Stimulated activated CD8-positive, alpha-beta memory T cell treated with anti-CD3 and anti-CD28 coated beads, Interleukin-15, amount 100 ng/mL, for 48 hours (primary cell): ENCODE data around the gene NUDT14.

Source experiments
- DNase-seq, 2 donors: peaks; one replicate each; pipeline ENCODE4 v3.0.0-alpha.2; 2020; ENCODE audit warnings: low read depth in 2 of 2

Gene NUDT14

GRCh38 chr14:105176513-105176912 is 4.6 kb downstream of the NUDT14 start:
- no peak for DNase-seq

GRCh38 chr14:105173901-105174894 is 6.9 kb downstream of the NUDT14 start:
- DNase-seq, result no peak

DNA sequence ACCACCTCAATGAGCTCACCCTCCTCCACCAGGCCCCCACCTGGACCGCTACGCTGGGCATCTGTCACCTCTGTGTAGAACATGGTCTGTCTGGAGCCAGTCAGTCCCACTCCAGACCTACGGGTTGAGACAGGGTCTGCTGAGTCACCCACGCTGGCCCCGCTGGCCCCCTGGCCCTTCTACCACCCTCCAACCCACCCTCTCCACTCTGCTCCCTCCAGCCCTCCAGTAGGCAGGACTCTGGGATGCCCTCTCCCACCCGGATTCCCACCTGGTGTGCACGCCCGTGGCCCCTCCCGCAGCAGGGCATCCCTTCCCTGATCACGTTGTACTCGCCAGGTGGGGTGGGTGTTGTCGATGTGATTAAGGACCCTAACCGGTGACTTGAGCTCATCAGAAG is 8.0 kb downstream of the NUDT14 start:
- DNase-seq, result no peak

GRCh38 chr14:105172476-105172875 is 8.6 kb downstream of the NUDT14 start:
- no peak for DNase-seq

- no peak for DNase-seq
Measured at GRCh38 chr14:105171004-105171673, 10.0 kb downstream of the NUDT14 start.

- DNase-seq, result no peak
Measured at GRCh38 chr14:105169776-105170655, 11.1 kb downstream of the NUDT14 start.

GRCh38 chr14:105168979-105169507 is 12.1 kb downstream of the NUDT14 start:
- DNase-seq, result peak in 1 of 2 donors; percentile 17

- peak in 1 of 2 donors; percentile 27 for DNase-seq
Measured at GRCh38 chr14:105168496-105168978, 12.6 kb downstream of the NUDT14 start, which contains the start of gene JAG2. JAG2 (minus strand) TSS chr14:105168776; CDS start chr14:105168420, 356 bp downstream.

DNA sequence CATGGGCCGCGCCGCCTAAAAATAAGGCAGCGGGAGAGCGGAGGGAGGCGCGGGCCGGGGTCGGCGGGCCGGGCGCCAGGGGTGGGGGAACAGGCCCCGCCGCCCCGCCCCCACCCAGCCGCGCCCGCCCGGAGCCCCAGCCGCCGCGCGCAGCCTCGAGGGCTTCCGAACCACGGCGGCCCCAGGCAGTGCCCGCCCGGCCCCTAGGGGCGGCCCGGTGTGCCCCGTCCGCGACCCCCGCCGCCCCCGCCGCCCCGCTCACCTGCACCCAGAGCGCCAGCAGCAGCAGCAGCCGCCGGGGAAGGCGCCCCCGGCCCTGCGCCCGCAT is 13.1 kb downstream of the NUDT14 start:
- no peak for DNase-seq

DNA sequence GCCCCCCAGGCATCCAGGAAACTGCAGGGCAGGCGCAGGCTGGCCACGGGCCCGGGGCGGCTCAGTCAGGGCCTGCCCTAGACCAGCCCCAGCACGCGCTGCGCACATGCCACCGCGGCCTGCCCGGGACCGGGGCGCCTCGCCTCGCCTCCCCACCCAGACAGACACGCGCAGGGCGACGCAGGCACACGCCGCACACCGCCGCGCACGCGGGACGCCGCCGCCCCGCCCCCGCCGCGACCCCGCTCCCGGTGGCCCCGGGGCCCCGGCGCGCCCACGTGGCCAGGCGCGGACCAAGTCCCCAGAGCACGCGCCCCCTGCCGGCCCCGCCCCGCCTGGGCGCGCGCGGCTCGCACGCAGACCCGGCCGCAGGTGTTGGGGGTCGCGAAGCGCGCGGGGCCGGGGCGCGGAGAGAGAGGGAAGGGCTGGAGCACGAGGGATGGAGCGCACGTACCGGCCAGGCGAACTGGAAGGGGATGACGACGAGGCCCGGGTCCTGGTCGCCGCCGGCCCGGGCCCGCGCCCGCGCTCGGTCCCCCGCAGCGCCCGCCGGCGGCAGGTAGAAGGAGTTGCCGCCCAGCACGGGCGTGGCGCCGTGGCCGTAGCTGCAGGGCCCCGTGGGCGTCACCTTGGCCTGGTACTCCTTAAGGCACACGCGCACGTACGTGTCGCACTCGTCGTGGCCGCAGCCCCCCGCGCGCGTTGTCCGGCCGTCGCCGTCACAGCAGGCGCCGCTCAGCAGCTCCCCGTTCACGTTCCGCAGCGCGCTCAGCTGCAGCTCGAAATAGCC is 13.6 kb downstream of the NUDT14 start:
- no peak for DNase-seq

GRCh38 chr14:105166571-105167302 is 14.4 kb downstream of the NUDT14 start:
- DNase-seq, result no peak

DNA sequence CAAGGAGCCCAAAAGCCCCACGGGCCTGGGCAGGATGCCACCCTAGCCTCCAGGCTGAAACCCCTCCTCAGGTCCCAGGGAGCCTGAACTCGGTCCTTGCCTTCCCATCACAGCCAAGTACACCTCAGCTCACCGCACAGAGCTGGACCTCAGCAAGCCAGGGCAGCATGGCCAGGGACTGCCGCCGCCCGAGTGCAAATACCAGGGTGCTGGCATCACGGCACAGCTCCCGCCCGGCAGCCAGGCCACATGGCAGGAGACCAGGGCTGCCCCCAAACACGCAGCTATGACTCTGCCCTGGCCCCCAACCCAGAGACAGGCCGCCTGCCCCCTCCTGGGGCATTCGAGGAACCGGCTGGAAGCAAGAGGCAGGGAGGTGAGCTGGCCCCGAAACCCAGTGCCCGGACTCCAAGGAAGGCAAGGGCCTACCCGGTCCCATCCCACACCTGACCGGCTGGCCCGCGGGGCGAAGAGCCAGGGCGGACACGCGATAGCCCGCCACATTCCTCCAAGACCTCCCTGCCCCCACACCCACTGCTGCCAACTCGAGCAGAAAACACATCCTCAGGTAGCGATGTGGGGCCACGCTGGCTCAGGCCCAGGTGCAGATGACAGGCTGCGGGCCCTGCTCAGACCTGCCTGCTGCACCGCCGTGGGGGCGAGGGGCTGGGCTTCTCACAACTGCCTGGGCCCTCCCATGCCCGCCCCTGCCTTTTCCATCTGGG is 15.2 kb downstream of the NUDT14 start:
- no peak for DNase-seq

GRCh38 chr14:105165134-105165704 is 15.9 kb downstream of the NUDT14 start:
- DNase-seq, result no peak

GRCh38 chr14:105163040-105163742 is 17.9 kb downstream of the NUDT14 start:
- no peak for DNase-seq

DNA sequence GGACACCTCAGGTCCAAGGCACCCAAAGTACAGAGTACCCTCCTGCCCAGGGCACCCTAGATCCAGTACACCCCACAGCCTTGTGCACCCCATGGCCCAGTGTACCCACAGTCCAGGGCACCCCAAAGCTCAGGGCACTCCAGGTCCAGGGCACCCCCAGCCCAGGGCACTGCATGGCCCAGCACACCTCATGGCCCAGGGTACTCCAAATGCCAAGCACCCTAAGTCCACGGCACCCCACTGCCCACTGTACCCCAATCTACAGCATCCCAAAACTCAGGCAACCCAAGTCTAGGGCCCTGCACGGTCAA is 18.5 kb downstream of the NUDT14 start:
- no peak for DNase-seq

GRCh38 chr14:105161964-105162668 is 19.0 kb downstream of the NUDT14 start:
- DNase-seq, result no peak

DNA sequence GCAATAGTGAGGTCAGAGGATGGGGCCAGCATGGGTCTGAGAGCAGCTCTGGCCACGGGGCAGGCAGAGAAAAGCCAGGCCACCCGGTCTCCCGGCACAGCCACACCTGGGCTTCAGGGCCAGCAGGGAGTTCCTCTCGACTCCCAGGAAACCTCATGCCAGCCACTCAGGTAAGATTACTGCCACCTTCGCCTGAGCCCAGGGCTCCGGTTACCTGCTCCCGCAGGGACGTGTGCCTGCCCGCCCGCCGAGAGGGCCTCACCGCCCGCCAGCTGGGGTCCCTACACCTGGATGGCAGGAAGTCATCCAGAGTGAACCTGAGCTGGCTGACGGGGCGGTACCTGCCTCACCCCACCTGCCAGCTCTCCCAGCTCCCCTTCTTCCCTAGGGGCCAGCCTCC is 19.8 kb downstream of the NUDT14 start:
- no peak for DNase-seq

GRCh38 chr14:105160776-105161175 is 20.3 kb downstream of the NUDT14 start:
- DNase-seq, result no peak
